Kidney tubule cell (primary cell): Measurements from ENCODE around the gene FBXW11.
"Not testable (repeated sequence)": the region's sequence is repeated elsewhere in the genome, so short reads cannot be mapped to it uniquely, and the experiment has no call there.

Experiments
- DNase-seq: peaks from one replicate; pipeline ENCODE4 v3.0.0-alpha.2; 2018; ENCODE audit warnings: low spot score

FBXW11 gene

DNA sequence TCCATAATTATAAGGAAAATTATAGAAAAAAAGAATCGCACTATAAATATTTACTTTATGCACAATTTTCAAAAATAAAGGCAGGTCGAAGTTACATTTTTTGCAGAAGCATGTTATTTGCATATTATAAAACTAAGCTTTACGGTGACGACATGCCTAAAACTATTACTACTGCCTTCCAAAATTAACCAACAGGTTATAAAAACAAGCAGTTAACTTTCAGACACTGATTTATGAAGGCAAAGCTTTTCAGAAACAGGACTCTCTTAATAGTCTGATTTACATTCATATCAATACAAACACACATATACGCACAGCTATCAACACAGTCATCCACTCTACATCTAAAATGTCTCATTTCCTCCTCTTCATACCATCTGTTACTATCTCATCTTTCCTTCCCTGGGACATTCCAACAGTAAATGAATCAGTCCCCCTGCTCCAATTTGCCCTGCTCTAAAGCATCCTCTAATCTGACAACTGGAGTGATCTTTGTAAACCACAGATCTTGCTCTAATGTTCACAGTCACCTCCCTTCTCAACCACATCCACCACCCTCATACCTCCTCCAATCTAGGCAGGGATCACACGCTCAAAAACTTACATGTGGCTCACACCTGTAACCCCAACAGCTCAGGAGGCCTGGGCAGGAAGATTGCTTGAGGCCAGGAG lies 21.6 kb downstream of the FBXW11 start:
- peak; percentile 90 for DNase-seq

DNA sequence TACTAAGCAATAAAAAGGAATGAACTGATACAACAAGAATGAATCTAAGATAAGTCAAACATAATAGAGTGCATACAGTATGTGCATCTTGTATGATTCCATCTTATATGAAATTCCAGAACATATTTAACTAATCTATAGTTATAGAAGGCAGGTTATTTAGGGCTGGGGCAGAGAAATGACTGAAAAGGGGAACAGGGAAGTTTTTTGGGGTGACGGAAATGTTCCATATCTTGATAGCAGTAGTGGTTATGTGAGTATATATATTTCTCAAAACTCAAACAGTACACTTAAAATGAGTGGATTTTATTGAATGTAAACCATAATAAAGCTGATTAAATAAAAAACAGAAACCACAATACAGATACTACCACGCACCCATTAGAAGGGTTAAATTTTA lies 24.6 kb downstream of the FBXW11 start:
- no peak for DNase-seq

DNA sequence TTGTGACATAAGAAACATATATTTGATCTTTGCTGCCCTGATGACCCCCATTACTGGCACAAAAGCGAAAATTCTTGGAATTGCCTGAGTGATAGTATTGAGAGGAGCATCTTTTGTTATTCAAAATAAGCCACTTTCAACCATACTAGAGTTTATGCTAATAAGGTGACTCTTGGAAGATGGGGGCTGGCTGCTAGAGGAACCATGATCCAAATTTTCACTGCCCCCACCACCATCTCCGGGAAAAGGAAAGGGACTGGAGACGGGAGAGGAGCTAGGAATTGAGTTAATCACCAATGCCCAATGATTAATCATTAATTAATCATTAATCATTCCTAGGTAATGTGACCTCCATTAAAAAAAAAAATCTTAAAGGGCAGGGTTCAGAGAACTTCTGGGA lies 25.6 kb downstream of the FBXW11 start:
- peak; percentile 39 for DNase-seq

DNA sequence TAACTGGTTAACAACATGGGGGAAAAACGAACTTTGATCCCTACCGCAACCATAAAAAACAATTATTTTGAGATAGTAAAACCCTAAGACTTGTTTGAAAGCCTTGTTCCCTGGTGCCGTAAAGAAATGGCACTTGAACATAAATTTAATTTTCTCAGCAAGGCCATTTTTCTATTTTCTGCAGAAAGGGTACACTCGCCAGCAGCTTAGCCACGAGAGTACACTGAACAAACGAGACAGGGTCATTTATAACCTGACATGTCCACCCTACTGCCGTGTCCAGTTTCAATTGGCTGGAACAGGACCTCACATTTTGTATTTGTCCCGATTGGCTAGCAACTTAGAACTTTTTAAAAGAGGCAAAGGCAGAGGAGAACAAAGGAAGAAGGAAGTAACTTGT lies 26.8 kb downstream of the FBXW11 start:
- DNase-seq, result no peak

DNA sequence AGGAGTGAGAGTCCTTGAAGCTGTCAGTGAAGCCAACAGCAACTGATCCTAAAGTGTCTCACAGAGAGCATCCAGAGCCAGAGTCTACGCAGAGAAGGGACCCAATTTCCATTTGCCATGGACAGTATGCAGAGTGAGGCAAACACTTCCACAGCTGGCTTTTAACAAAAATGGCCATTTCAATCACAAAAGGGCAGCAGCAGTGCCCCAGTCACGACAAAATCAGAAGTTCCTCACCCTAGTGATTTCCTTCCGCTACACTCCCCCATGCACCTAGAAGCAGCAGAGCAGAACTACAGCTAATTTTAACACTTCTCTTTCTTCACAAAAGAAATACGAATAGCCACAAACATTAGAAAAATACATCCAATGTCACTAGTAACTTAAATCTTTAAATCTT lies 27.9 kb downstream of the FBXW11 start:
- no peak for DNase-seq

DNA sequence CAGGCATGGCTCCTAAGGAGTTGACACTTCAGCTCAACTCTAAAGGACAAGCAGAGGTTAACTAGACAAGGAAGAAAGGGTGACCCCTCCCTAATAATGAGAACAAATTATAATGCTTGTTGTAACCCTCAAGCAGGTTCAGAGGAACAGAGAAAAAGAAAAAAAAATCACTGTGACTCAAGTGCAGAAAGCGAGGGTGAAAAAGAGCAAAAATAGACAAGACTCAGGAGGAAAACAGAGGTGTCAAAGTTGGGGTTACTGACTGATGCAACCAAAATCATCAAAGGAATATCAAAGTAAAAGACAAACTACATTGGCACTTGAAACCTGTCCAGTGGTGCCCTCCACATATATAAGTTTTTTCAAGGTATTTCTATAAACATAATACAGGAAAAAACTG lies 28.4 kb downstream of the FBXW11 start:
- no peak for DNase-seq

DNA sequence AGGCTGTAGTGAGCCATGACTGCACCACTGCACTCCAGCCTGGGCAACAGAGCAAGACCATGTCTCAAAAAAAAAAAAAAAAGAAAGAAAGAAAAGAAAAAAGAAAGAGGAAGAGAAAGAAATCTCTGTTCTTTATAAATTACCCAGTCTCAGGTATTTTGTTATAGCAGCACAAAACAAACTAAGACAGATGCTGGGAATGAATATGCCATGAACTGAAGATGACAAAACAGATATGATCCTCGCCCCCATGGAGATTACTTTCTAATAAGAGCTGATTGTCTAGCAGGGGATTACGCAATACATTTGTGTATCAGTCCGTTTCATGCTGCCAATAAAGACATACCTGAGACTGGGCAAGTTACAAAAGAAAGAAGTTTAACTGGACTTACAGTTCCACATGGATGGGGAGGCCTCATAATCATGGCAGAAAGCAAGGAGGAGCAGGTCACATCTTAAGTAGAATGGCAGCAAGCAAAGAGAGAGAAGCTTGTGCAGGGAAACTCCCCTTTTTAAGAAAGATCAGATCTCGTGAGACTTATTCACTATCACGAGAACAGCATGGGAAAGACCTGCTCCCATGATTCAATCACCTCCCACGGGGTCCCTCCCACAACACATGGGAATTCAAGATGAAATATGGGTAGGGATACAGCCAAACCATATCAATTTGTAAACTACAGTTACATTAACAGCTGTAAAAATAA lies 29.0 kb downstream of the FBXW11 start:
- DNase-seq, result not testable (repeated sequence)

DNA sequence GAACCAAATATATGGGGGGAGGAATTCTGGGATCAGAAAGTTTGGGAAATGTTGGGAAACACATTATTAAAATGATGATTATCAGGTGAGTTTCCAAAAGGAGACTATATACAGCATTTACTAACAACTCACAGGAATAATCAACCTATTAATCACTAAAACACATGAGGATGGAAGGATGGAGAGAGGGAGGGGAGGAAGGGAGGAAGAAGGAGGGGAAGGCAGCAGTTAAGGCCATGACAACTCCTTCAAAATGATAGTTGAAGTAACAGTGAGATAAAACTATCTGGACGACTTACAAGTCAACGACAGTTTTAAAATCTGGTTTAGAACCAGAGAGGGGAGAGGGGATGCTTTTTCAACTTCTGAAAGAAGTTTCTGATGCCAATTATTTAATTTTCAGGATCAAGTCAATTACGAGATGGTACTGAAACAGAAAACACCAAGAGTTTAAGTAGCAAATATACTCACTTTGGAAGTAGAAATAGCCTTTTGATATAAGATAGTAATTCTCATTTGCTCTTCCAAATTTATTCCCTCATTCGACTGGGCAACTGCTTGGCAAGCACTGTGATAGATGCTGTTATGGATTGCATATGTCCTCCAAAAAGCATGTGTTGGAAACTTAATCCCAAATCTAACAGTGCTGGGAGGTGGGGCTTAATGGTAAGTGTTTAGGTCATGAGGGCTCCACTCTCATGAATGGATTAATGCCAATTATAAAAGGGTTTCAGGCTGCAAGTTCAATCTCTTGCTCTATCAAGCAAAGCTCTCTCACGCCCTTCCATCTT lies 30.4 kb downstream of the FBXW11 start:
- DNase-seq, result no peak

DNA sequence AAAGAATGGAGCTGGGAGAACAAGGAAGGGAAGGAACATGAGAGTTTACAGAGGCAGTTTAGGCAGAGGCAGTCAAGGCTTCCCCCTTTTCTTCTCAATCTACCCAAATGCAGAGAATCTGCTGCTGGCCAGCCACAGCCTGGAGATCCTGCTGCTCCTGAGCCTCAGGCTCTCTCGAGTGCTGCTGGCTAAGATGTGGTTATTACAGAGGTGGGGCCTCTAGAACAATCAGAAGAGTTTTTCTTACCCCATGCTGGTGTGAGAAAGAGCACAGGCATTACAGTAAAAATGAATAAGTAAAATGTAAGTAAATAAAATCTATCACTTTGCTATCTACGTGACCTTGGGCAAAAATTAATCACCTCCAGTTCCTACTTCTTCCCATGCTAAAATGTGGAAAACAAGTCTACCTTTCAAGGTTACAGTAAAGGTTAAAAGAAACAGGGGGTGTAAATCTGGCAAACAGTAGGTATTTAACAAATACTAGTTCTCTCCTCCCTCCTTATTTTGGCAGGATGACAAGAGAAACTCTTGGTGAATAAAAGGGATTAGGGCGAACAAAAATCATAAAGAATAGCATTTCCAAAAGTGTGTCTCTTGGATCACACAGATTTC lies 31.1 kb downstream of the FBXW11 start:
- DNase-seq, result peak; percentile 24

DNA sequence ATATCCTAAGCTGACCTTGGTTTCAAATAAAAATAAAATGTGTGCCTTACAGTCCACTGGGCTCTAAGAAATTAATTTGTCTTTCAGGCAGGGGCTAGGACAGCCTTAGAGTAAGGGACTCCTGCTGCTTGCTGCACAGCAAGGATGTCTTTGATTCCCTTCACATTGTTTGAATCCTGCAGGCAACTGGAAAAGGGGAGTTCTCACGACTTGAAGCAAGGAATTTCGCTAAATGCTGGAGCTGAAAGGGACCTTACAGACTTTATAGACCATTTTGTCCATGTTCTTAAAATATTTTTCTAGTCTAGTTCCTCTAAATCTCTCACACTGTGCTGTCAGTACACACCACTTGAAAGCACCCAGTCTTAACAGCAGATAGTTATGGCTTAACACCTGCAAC lies 35.6 kb downstream of the FBXW11 start:
- no peak for DNase-seq

DNA sequence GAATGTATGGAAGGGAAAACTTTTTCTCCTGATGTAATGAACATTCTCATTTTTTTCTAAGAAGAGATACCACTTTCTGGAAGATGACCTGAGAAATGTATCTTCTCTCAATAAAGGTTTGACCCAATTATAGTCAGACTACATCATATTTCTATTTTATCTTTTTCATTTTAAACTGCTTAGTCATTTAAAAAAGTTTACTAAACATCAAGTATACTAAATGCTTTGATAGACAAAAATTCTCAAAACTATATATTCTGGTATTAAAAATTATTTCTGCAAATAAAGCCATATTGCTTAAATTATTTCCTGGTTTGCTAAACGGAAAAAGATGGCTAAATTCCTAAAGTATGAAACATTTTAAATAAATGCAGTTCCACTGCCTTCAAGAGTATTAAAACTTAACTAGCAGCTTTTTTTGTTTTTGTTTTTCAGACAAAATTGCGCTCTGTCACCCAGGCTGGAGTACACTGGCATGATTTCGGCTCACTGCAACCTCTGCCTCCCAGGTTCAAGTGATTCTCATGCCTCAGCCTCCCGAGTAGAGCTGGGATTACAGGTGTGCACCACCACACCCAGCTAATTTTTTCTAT lies 37.1 kb downstream of the FBXW11 start:
- DNase-seq, result no peak

DNA sequence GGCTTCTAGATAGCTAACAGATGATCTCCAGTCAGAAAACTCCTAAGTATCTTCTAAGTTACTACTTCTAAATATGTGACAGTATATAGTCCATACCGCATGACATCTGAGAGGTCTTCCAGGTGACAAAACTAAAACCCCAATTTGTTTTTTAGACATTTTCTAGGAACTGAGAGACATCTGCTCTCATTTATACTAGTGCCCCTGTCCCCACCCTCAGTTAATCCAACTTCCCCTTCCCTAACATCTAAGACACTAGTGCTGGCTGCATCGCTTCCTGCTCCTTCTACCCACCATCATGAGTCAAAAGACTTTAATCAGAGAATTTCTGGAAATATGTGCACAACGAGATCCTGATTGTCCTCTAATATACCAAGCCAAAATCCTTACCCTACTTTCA lies 37.9 kb downstream of the FBXW11 start:
- no peak for DNase-seq

DNA sequence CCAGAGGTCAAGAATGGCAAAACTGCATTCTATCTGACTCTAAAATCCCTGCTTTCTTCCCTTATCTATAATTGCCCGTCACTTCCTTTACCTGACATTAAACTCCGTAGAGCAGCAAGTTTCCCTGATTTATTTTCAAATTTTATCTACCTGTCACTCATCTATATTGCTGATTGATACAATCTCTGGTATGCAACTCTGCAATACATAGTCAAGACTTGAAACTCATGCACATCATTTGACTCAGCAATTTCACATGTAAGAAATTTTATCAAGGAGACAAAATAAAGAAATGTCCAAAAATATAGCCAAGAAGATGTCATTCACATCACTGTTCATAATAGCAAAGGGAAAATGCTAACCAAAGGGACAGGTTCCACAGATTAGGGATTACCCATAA lies 39.5 kb downstream of the FBXW11 start:
- no peak for DNase-seq

DNA sequence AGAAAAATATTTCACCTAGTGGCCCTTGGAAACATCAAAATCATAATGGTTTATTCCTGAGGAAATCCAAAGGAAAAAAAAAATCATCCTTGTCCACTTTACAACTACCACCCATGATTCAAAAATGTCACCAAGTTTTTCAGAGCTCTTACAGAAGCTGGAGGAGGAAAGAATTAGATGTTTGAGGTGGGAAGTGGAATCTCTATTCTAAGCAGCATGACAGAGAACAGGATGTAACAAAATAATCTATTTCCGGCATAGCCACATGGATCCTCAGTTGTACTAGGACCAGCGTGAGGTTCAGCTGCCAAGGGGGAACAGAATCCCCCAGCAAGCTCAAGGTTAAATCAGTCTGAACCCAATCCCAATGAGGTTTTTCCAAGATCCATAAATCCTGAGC lies 40.2 kb downstream of the FBXW11 start:
- DNase-seq, result no peak

DNA sequence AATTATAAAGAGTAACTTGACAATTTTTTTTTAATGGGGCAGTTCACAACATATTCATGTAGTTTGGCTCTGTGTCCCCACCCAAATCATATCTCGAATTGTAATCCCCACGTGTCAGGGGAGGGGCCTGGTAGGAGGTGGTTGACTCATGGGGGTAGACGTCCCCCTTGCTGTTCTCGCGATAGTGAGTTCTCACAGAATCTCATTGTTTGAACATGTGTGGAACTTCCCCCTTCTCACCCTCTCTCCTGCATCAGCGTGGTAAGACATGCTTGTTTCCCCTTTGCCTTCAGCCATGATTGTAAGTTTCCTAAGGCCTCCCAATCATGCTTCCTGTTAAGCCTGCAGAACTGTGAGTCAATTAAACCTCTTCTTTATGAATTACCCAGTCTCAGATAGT lies 40.7 kb downstream of the FBXW11 start:
- no peak for DNase-seq

DNA sequence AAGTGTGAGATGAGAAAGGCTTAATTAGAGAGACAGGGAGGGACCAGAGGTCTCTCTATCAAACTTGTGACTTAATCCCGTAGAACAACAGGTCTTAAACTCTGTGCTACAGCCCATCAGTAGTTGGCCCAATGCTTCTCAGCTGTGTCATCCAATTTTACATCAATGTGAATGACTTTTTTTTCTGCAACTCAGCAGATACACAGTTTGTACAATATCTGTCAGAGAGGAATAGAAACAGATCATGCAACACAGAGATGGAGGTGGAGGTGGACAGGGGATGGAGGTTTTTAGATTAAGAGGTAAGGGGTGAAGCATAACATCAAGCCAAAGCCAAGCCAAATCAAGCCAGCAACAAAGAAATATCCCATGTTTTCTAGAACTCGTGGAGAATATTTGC lies 43.0 kb downstream of the FBXW11 start:
- DNase-seq, result no peak

DNA sequence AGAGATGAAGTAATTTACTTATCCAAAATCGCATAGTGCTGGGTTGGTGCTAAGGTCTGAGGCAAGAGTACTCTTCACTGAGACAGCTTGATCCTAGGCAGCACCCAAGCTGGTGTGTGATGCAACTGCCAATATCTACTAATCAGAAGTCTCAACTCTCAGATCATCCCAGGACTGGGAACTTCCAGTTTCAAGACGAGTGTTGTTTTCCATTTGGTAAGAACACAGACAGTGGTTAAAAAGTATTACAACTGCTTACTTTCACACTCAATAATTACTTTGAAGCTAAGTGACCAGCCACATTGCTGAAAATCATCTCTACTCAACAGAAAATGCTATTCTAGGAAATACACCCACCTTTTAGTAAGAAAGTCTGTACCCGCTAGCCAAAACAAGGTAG lies 45.3 kb downstream of the FBXW11 start:
- no peak for DNase-seq

DNA sequence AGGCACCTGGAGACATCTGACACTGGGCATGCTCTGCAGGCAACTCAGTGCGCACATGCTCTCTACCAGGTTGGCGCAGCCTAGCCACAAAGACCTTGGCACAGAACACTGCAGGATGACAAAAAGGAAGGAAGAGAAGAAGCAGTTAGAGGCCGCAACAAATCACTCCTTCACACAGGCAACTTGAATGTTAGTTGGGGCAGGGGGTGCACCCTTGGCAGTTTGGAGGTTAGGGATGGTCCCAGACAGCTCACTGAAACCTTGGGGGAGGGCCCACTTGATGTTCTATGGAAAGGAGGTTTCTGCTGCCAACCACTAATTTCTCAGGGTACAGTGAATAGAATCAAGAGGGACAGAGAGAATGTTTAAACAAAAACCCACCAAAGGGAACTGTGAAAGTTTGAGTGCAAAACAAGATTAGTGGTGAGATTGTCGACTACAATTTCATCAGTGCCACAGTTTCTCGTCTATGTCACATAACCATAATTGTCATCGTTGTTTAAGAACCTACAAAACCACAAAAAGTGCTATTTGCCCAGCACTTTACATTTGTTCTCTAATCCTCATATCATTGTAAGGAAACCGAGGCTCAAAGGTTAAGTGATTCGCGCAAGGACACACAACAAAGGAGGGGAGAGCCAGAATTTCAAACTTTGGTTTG lies 48.7 kb downstream of the FBXW11 start:
- DNase-seq, result no peak

DNA sequence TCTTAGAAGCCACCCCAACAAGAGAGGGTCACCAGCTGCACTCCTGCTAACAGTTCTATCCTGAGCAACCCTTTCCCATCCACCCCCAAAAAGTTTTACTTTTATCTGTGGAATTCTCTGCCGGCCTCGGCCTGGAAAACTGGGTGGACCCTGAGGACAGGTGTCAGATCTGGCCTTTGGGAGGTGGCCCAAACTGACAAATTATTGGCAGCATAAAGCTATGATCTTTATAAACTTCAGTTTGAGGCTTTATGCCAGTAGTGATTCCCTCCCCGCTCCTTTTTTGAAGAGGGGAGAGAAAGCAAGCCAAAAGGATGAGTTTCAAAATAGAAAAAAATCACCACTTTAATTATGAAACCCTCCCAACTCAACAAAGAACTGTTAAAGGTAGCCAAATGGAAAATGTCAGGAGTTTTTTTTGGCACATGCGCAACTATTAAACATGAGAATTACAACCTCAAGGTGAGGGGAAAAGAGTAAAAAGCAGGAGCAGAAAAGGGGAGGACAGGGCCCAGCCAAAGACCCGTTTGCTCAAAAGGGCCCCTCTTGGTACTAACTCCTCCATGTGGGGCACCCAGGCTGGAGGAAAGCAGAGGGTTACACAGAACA lies 49.4 kb downstream of the FBXW11 start:
- no peak for DNase-seq

DNA sequence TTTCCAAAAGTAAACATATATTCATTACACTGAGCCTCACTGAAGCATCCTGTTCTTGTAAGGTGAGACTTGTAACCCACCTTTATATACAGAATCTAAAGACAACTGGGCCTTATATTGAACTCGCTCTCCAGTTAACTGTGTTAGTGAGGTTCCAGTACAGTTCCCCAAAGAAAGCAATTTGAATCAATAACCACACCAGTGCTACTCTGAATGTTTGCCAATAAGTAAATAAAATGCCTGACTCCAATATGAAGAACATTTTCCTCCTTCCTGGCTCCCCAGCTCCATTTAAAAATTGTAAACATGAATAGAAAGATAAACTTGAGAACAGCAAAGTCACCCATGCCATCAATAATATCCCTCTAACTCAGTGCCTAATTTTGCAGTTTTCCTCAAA lies 50.1 kb downstream of the FBXW11 start:
- DNase-seq, result no peak

DNA sequence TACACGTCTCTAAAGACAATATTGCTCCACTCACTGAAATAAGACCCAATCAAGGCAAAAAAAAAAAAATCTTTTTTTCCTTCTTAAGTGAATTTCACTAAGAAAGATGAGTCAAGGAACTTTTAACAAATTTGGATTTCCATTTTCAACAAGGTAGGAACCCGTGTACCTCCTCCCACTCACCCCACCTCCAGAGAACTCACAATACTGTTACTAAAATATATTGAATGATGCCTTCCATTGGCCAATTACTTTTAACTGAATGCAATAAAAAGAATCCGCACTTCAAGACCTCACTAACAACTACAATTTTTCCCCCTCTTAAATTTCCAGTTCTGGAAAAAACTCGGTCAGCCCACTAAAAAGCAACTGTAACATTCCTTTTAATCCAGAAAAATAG lies 50.7 kb downstream of the FBXW11 start:
- DNase-seq, result no peak
